Astrocyte (in vitro differentiated cells and primary cell): ENCODE results near the gene NUTF2.
A peak's percentile ranks its signal among the peaks of the same experiment; 100 is the strongest.

Experiments
- CTCF ChIP-seq: IDR thresholded peaks from 2 replicates; pipeline ENCODE4 v1.5.1; 2011; ENCODE audit warnings: low read depth, mild to moderate bottlenecking, inconsistent platforms, low read length, moderate library complexity; ENCODE audit not compliant: insufficient read depth
- EZH2 ChIP-seq: IDR thresholded peaks from 2 replicates; pipeline ENCODE4 v1.6.1; 2012; ENCODE audit warnings: mild to moderate bottlenecking, low read length, inconsistent platforms; ENCODE audit not compliant: insufficient read depth

GRCh38 chr16:67841816-67842508 lies 4.8 kb upstream of the NUTF2 start, which contains the start of gene THAP11:
- TF ChIP-seq EZH2 (no peak), CTCF (peak; percentile 83)
